Heart right ventricle (tissue), 16 donors: ENCODE results near the gene NAT9. TPM values are rescaled to one million over a fixed set of nuclear protein-coding genes. Genes with fewer than 3 reads are reported as not detected.

Experiments used
- ATAC-seq, 8 donors: fragments of 200-7000 bp; cut with Tn5 transposase; one replicate each; pipeline ENCODE4 v1.9.1; 2020; ENCODE audit warnings: mild to moderate bottlenecking in 8 of 8, moderate library complexity in 8 of 8, moderate number of reproducible peaks in 1 of 8
- DNase-seq, 2 donors: peaks; one replicate each; pipeline ENCODE4 v3.0.0-alpha.2; 2020
- H3K27ac ChIP-seq, 10 donors: fragments of 200-600 bp; sonication (generic) in 2 of 10; one replicate each; pipeline versions ENCODE4 v1.5.0 to v1.8.0; 2020 to 2022; ENCODE audit warnings: mild to moderate bottlenecking in 3 of 10
- H3K27me3 ChIP-seq, 7 donors: fragments of 200-600 bp; one replicate each; pipeline ENCODE4 v1.8.0; 2021 to 2022; ENCODE audit warnings: mild to moderate bottlenecking in 2 of 7
- H3K36me3 ChIP-seq, 9 donors: fragments of 200-600 bp; sonication (generic) in 1 of 9; one replicate each; pipeline versions ENCODE4 v1.5.0 to v1.8.0; 2020 to 2022; ENCODE audit warnings: mild to moderate bottlenecking in 2 of 9
- H3K4me1 ChIP-seq, 9 donors: fragments of 200-600 bp; sonication (generic) in 1 of 9; one replicate each; pipeline versions ENCODE4 v1.5.0 to v1.8.0; 2020 to 2022; ENCODE audit warnings: mild to moderate bottlenecking in 4 of 9
- H3K4me3 ChIP-seq, 10 donors: fragments of 200-600 bp; sonication (generic) in 2 of 10; one replicate each; pipeline versions ENCODE4 v1.5.0 to v1.8.0; 2020 to 2022; ENCODE audit warnings: mild to moderate bottlenecking in 7 of 10, moderate library complexity in 2 of 10
- H3K9me3 ChIP-seq, 11 donors: fragments of 200-600 bp in 10 of 11; sonication (generic) in 2 of 11; one replicate each; pipeline versions ENCODE4 v1.5.0 to v1.8.0; 2013 to 2022; ENCODE audit warnings: mild to moderate bottlenecking in 2 of 11, control low read depth in 1 of 11, moderate library complexity in 1 of 11
- WGBS, 2 donors: extraction: QIAGEN DNeasy Blood & Tissue Kit; methylation state at CpG; one replicate each; pipeline ENCODE4 v1.1.7; 2013; ENCODE audit warnings: inconsistent platforms in 1 of 2; 5-methylcytosine and 5-hydroxymethylcytosine counted together
- intact Hi-C, 10 donors: fragments of 100-400 bp; cut with DNase I; formaldehyde crosslinking; loops; one replicate each; pipeline versions ENCODE4 v1.11.1 to v1.14.2; 2022
- polyA plus RNA-seq, 2 donors: library from polyadenylated mRNA; stranded (reverse); fragments of 200-250 nt; gene quantifications; one replicate each; pipeline ENCODE4 v1.2.3, GENCODE V29; 2013
- total RNA-seq, 10 donors: library from RNA; stranded (reverse); fragmentation: NEBNext Ultra II Directional in 3 of 10; extraction: Animal tissue kit (Norgen Biotek cat#: 25700) in 3 of 10; gene quantifications; one replicate each; pipeline versions ENCODE4 v1.2.1 to v1.2.4, GENCODE V29; 2021 to 2023
- TF ChIP-seq, protein P1 (sequence below), 9 donors: fragments of 200-600 bp; sonication (generic) in 2 of 9; IDR thresholded peaks; one replicate each; pipeline versions ENCODE4 v1.5.0 to v1.8.0; 2021 to 2022; ENCODE audit warnings: antibody characterized with exemption in 9 of 9, mild to moderate bottlenecking in 5 of 9, moderate library complexity in 1 of 9
- donor health status: Arrhythmogenic right ventricular cardiomyopathy.
- donor health status: ischemic (EF 13 %, LVEDD 7.1; RV severe dilation, severe dysfunction).
- donor health status: healthy with polysubstance abuse.
- donor health status: DM: no; HTN: yes; CAD: no.
- donor health status: DM: no; HTN: no; CAD: no.
- donor health status: ischemic (EF 25% LVEDD 6.9; RV normal size, moderate dysfunction).
- donor health status: ischemic (EF 25% LVEDD 5.7; RV mildly dilated, moderate dysfunction).
- donor health status: healthy.
- donor health status: DM: yes; HTN: yes; CAD: no.
- donor health status: Ischemic cardiomyopathy.
- donor health status: ischemic (EF 35%, LVEDD 5.7; RV mildly dilated, moderate dysfunction).
- donor health status: nonischemic (EF 11% LVEDD 7.7; RV severe dilation, severe dysfunction).
- donor health status: DM: yes; HTN: yes; CAD: no.
- donor health status: PGD.
- donor health status: ischemic (EF 29% LVEDD 5.4; RV normal size, mild dysfunction).
- donor health status: nonischemic (EF 23%, LVEDD 6.1; RV moderate dilation, normal function).

NAT9 gene
- total and polyA plus RNA-seq, 12 donors, result 10.6 to 42.9 (median 17.1) TPM

DNA sequence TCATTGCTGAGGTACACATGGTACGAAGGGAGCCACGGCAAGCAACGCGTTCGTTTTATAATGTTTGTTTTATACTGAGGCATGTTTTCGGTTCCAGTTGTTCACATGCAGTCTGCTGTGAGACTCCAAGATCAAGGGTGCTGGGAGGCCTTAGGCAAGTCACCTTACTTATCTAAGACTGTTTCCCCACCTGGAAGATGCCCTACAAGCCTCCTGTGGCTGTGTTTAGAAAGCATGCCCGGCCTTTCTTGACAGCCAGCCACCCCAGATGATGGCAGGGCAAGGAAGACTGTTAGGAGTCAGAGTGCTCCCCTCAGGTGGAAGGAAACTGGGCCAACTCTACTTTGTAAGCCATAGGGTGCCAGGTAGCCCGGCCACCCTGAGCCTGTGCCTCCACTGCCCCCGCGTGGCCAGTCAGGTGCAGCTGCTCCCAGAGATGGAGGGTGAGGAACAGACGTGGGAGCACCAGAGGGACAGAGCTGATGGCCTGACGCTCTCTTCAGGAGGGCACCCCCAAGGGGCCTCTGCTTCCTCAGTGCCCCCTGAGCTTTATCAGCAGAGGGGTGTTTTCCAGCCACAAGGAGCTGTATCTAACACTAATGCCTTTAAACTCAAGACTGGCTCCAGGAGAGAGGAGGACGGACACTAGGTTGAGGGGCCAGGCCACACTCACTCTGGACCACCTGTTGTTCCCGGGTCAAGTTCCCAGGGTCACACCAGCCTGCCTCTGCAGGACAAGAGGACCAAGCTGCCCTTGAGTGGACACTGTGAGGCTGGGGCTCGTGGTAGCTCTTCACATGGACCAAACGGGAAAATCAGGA, 5.4 kb downstream of the NAT9 start:
- DNase-seq, result peak; percentile 56 to 75
- Histone ChIP-seq H3K36me3 (peaks cover 0 to 76% (median 19%) of the 10 kb centered on the region in 9 donors), H3K27me3 (no peaks in the 10 kb centered on the region), H3K4me3 (no peak overlapping the region), H3K4me1 (peaks cover 12 to 60% (median 39%) of the 10 kb centered on the region in 9 donors), H3K27ac (no peak overlapping the region), H3K9me3 (no peaks in the 10 kb centered on the region)
- ATAC-seq, result peak; percentile 41 to 74 (median 62)
- TF ChIP-seq, protein P1, sequence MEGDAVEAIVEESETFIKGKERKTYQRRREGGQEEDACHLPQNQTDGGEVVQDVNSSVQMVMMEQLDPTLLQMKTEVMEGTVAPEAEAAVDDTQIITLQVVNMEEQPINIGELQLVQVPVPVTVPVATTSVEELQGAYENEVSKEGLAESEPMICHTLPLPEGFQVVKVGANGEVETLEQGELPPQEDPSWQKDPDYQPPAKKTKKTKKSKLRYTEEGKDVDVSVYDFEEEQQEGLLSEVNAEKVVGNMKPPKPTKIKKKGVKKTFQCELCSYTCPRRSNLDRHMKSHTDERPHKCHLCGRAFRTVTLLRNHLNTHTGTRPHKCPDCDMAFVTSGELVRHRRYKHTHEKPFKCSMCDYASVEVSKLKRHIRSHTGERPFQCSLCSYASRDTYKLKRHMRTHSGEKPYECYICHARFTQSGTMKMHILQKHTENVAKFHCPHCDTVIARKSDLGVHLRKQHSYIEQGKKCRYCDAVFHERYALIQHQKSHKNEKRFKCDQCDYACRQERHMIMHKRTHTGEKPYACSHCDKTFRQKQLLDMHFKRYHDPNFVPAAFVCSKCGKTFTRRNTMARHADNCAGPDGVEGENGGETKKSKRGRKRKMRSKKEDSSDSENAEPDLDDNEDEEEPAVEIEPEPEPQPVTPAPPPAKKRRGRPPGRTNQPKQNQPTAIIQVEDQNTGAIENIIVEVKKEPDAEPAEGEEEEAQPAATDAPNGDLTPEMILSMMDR (IDR thresholded peaks at IDR 0.05), result peak; percentile 66 to 85 (median 81)
- WGBS, 2 donors, result 66 to 68% methylated on average over 16 of the region's 16 CpGs
- intact Hi-C loops, result loop anchor here in 7 of 10 donors (1.0 to 2.0 kb wide), 4 partner anchors 22 to 26 kb away; partner anchors contain the start of gene NHERF1 (in 1 of the 7)

GRCh38 chr17:74769856-74770497, 6.2 kb downstream of the NAT9 start:
- H3K27me3 ChIP-seq, result no peaks in the 10 kb centered on the region
- no peak for ATAC-seq

GRCh38 chr17:74769266-74769855, 6.8 kb downstream of the NAT9 start:
- no peak for ATAC-seq
- Histone ChIP-seq H3K27ac (peak overlapping the region in 4 of 10 donors; percentile 2 to 80 (median 72)), H3K9me3 (no peaks in the 10 kb centered on the region), H3K4me3 (no peak overlapping the region), H3K4me1 (peaks cover 8 to 46% (median 26%) of the 10 kb centered on the region in 9 donors), H3K36me3 (peaks cover 0 to 80% (median 19%) of the 10 kb centered on the region in 9 donors), H3K27me3 (no peaks in the 10 kb centered on the region)
- 65 to 68% methylated on average over 6 of the region's 6 CpGs for WGBS, 2 donors
- intact Hi-C loops, result loop anchor here in 1 of 10 donors (2.0 kb wide), 1 partner anchor 25 kb away; no protein-coding TSS in a partner anchor
- TF ChIP-seq, protein P1 (IDR thresholded peaks at IDR 0.05), result no peak
- no peak for DNase-seq

More at GRCh38 chr17:74769856-74770497, 6.2 kb downstream of the NAT9 start:
- Histone ChIP-seq H3K27ac (peak overlapping the region in 2 of 10 donors; percentile 28 to 80), H3K4me1 (peaks cover 8 to 53% (median 31%) of the 10 kb centered on the region in 9 donors), H3K36me3 (peaks cover 0 to 79% (median 19%) of the 10 kb centered on the region in 9 donors), H3K9me3 (no peaks in the 10 kb centered on the region), H3K4me3 (no peak overlapping the region)
- TF ChIP-seq, protein P1 (IDR thresholded peaks at IDR 0.05), result no peak
- no peak for DNase-seq
- 63 to 65% methylated on average over 5 of the region's 5 CpGs for WGBS, 2 donors
- intact Hi-C loops, result loop anchor here in 8 of 10 donors (1.0 to 2.0 kb wide), 4 partner anchors 21 to 26 kb away; partner anchors contain the start of gene NHERF1 (in 1 of the 8)

- DNase-seq (no peak), ATAC-seq (peak in 6 of 8 donors; percentile 4 to 43 (median 22))
- TF ChIP-seq, protein P1 (IDR thresholded peaks at IDR 0.05), result no peak
- peaks cover 8 to 46% (median 26%) of the 10 kb centered on the region in 9 donors for H3K4me1 ChIP-seq
- peaks cover 0 to 81% (median 19%) of the 10 kb centered on the region in 9 donors for H3K36me3 ChIP-seq
- 69 to 77% methylated on average over 7 of the region's 7 CpGs for WGBS, 2 donors
- H3K4me3 ChIP-seq, result no peak overlapping the region
- H3K27ac ChIP-seq, result peak overlapping the region; percentile 22 to 81 (median 70)
- H3K9me3 ChIP-seq, result no peaks in the 10 kb centered on the region
- H3K27me3 ChIP-seq, result no peaks in the 10 kb centered on the region
- intact Hi-C loops, result loop anchor here in 1 of 10 donors (2.0 kb wide), 1 partner anchor 24 kb away; no protein-coding TSS in a partner anchor
These were observed 7.4 kb downstream of the NAT9 start for GRCh38 chr17:74768763-74769114.
